GM12873 (cell line): ENCODE measurements around the gene ASF1A.

ENCODE experiments used
- TF ChIP-seq, protein P1 (sequence below): IDR thresholded peaks from 2 replicates; pipeline ENCODE4 v1.5.1; 2012; ENCODE audit warnings: low read depth, mild to moderate bottlenecking, moderate library complexity, low read length, control low read depth; ENCODE audit not compliant: insufficient read depth; ENCODE audit errors: missing control alignments

The ASF1A gene

GRCh38 chr6:118893807-118894424 lies at the start of gene ASF1A:
Gene ASF1A, plus strand, starts transcription at chr6:118894152. Its CDS starts 262 bp downstream, at chr6:118894414.
- TF ChIP-seq, protein P1, sequence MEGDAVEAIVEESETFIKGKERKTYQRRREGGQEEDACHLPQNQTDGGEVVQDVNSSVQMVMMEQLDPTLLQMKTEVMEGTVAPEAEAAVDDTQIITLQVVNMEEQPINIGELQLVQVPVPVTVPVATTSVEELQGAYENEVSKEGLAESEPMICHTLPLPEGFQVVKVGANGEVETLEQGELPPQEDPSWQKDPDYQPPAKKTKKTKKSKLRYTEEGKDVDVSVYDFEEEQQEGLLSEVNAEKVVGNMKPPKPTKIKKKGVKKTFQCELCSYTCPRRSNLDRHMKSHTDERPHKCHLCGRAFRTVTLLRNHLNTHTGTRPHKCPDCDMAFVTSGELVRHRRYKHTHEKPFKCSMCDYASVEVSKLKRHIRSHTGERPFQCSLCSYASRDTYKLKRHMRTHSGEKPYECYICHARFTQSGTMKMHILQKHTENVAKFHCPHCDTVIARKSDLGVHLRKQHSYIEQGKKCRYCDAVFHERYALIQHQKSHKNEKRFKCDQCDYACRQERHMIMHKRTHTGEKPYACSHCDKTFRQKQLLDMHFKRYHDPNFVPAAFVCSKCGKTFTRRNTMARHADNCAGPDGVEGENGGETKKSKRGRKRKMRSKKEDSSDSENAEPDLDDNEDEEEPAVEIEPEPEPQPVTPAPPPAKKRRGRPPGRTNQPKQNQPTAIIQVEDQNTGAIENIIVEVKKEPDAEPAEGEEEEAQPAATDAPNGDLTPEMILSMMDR, result peak; percentile 55

GRCh38 chr6:118844915-118845314 lies 49.0 kb upstream of the ASF1A start:
- TF ChIP-seq, protein P1, result no peak

DNA sequence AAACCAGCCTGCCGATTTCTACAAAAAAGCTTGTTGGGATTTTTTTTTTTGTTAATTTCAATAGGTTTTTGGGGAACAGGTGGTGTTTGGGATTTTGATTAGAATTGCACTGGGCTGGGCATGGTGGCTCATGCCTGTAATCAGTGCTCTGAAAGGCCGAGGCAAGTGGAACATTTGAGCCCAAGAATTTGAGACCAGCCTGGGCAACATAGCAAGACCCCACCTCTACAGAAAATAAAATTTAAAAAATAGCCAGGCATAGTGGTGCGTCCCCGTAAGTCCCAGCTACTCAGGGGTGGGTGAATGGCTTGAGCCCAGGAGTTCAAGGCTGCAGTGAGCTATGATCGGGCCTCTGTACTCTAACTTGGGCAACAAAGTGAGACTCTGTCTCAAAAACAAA lies 40.5 kb upstream of the ASF1A start:
- TF ChIP-seq, protein P1, result no peak

GRCh38 chr6:118856301-118856700 lies 37.7 kb upstream of the ASF1A start:
- TF ChIP-seq, protein P1, result no peak

DNA sequence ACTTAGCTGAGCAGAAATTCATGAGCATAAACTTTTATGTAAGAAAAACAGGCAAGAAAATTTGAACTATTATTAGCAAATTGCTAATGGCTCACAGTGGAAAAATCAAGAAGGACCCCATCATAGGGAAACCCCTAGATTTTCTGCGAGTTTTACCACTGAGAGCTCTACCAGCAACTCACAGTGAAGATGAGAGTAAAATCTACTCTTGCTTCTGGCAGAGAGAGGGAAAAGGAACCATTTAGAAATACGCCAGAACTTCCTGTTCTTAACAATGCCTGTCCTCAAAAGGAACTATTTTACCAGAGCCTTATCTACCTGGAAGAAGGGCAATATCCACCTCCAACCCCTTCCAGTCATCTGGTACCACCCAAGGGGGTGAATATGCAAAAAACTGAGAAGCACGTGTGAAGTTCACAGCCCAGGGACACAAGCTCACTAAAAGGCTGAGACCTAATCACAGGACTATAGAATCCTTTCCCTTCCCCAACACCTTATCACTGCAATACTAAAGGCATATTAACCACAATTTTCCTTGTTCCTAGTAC lies 34.4 kb upstream of the ASF1A start:
- TF ChIP-seq, protein P1, result no peak

DNA sequence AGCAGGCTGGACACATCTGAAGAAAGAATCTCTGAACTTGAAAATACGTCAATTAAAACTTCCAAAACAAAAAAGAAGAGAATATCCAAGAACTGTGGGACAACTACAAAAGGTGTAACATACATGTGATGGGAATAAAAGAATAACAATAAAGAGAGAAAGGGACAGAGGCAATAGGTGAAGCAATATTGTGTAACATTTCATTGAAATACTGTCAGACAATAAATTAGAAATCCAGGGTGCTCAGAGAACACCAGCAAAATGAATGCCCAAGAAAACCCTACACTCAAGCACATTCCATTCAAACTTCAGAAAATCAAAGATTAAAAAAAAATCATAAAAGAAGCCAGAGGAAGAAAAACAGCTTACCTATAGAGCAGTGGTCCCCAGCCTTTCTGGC lies 33.6 kb upstream of the ASF1A start:
- TF ChIP-seq, protein P1, result no peak

DNA sequence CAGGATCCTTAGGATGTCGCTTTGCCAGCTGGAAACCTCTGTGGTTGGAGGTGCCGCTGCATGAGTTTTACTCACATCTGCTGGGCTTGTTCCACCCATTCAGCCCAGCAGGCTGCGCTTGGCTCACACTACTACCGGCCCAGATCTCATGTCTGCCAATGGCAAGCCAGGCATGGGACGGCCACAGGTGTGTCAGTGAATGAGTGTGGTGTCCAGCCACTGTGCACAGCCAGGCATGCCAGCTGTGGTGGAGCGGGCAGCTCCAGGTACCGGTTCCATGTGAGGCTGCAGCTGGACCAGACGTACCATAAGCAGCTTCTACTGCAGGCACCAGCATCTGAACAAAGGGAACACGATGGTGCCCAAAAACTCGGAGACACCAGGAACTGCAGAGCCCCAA lies 33.1 kb upstream of the ASF1A start:
- TF ChIP-seq, protein P1, result no peak
